Progenitor cell of endocrine pancreas (in vitro differentiated cells): ENCODE data around the gene ING2. TPM values are rescaled to one million over a fixed set of nuclear protein-coding genes. Genes with fewer than 3 reads are reported as not detected.

Experiments used
- DNase-seq: peaks from one replicate; pipeline ENCODE4 v3.0.0; 2021; ENCODE audit warnings: low spot score; ENCODE audit not compliant: unreplicated experiment
- H3K27ac Mint-ChIP-seq: 2 replicates; pipeline ENCODE4 v1.8.0; 2021; ENCODE audit warnings: mild to moderate bottlenecking, moderate library complexity, mixed read lengths
- H3K27me3 Mint-ChIP-seq: 2 replicates; pipeline ENCODE4 v1.8.0; 2021; ENCODE audit warnings: mixed read lengths
- H3K36me3 Mint-ChIP-seq: 2 replicates; pipeline ENCODE4 v1.8.0; 2022; ENCODE audit warnings: mixed read lengths; ENCODE audit not compliant: insufficient read depth
- H3K4me1 Mint-ChIP-seq: 2 replicates; pipeline ENCODE4 v1.8.0; 2021; ENCODE audit warnings: low read depth, mixed read lengths
- H3K4me3 Mint-ChIP-seq: 2 replicates; pipeline ENCODE4 v1.8.0; 2021; ENCODE audit warnings: low read depth, mild to moderate bottlenecking, moderate library complexity, mixed read lengths
- H3K9me3 Mint-ChIP-seq: 2 replicates; pipeline ENCODE4 v1.8.0; 2021; ENCODE audit warnings: low read depth, mixed read lengths
- total RNA-seq: library from RNA; stranded (reverse); gene quantifications from 2 replicates; pipeline ENCODE4 v1.2.1, GENCODE V29; 2021
- TF ChIP-seq, protein P1 (sequence below): fragments of 200-600 bp; sonication (generic); IDR thresholded peaks from one replicate; pipeline ENCODE4 v1.5.0; 2021; ENCODE audit warnings: antibody characterized with exemption, mild to moderate bottlenecking; ENCODE audit not compliant: unreplicated experiment

ING2 gene
- total RNA-seq, 1 donor from 2014 or later: 19.9 TPM

DNA sequence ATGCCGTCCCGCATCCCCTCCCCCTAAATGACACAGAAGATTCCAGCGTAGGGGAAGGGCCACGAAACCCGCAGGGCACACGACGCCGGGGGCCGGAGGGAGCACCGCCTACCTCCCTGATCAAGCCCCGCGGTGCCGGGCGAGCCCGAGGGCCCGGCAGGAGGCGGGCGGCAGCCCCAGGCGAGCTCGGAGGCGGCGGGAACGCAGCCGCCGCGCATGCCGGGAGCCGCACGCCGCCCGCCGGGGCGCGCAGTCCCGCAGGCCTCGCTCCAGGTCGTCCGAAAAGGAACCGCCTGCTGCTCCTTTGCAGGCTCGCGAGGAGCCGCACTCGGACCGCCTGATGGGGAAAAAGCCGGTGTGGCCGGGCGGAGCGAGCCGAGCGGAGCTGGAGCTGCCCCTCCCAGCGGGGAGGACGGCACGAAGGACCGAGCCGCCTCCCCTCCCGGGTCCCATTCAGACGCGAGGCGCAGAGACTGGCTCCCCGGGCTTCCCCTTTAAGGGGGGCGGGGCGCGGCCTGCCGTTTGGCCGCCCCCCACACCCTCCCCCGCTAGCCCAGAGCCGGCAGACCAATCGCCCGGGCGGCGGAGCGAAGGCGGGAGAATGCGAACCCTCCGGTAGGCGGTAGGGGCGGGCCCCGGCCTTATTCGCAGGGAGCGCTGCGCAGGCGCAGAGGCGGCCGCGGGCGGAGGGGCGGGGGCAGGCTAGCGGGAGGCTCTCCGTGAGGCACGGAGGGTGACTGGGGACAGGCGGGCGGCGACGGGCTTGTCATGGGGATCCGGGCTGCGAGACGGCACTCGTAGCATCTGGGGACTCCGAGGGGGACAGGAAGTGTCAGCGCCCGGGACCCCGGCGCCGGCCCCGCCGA, 561 bp upstream of the ING2 start:
- TF ChIP-seq, protein P1, sequence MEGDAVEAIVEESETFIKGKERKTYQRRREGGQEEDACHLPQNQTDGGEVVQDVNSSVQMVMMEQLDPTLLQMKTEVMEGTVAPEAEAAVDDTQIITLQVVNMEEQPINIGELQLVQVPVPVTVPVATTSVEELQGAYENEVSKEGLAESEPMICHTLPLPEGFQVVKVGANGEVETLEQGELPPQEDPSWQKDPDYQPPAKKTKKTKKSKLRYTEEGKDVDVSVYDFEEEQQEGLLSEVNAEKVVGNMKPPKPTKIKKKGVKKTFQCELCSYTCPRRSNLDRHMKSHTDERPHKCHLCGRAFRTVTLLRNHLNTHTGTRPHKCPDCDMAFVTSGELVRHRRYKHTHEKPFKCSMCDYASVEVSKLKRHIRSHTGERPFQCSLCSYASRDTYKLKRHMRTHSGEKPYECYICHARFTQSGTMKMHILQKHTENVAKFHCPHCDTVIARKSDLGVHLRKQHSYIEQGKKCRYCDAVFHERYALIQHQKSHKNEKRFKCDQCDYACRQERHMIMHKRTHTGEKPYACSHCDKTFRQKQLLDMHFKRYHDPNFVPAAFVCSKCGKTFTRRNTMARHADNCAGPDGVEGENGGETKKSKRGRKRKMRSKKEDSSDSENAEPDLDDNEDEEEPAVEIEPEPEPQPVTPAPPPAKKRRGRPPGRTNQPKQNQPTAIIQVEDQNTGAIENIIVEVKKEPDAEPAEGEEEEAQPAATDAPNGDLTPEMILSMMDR: peak; percentile 33
- peak; percentile 99 for DNase-seq
- H3K27me3 Mint-ChIP-seq: no peaks in the 10 kb centered on the region
- peak overlapping the region; percentile 95 for H3K27ac Mint-ChIP-seq
- peaks cover 27% of the 10 kb centered on the region for H3K4me1 Mint-ChIP-seq
- H3K9me3 Mint-ChIP-seq: no peaks in the 10 kb centered on the region
- peak overlapping the region; percentile 96 for H3K4me3 Mint-ChIP-seq
- H3K36me3 Mint-ChIP-seq: no peaks in the 10 kb centered on the region

DNA sequence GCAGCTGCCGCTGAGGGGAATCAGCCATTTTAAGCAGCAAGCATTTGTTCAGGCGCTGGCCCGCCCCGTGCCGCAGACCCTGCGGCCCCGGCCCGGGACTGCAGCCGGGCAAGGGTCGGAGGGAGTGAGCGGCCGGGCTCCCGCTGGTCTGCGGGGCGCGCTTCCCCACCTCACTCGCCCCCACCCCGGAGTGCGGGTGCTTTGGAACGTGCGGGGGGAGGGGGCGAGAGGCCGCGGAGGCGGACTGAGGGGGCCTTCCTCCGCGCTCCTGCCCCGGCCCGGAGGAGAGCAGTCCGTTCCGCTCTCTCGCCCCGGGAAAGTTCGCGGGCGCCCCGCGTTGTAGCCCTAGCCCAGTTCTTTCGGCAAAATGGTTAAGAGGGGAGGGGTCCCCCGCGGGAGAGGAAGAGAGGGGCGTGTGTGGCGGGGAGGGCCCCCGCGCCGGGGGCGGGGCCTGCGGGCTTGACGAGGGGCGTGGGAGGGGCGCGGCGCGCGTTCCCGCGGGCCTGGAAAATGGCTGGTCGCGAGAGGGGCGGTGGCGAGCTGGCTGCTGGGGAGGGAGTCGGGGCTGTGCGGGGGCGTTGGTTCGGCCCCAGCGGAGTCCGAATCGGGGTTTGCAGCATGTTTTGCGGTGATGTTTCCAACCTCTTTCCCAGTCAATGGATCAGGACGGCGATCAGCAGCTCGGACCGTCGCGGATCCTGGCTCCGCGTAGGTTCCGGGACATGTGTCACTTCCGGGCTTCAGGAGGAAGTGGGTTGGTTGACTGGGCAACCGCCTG, 942 bp downstream of the ING2 start:
- Mint-ChIP-seq H3K36me3 (peaks cover 7% of the 10 kb centered on the region), H3K27ac (peak overlapping the region; percentile 98), H3K9me3 (no peaks in the 10 kb centered on the region), H3K4me3 (peak overlapping the region; percentile 96), H3K27me3 (no peaks in the 10 kb centered on the region), H3K4me1 (peaks cover 27% of the 10 kb centered on the region)
- DNase-seq: peak; percentile 70
- TF ChIP-seq, protein P1: no peak

- Mint-ChIP-seq H3K27me3 (no peaks in the 10 kb centered on the region), H3K36me3 (peaks cover 7% of the 10 kb centered on the region), H3K27ac (peak overlapping the region; percentile 98), H3K9me3 (no peaks in the 10 kb centered on the region), H3K4me1 (peaks cover 27% of the 10 kb centered on the region), H3K4me3 (peak overlapping the region; percentile 96)
- TF ChIP-seq, protein P1: no peak
- DNase-seq: no peak
Observed at GRCh38 chr4:183506389-183506735, 1.5 kb downstream of the ING2 start.

DNA sequence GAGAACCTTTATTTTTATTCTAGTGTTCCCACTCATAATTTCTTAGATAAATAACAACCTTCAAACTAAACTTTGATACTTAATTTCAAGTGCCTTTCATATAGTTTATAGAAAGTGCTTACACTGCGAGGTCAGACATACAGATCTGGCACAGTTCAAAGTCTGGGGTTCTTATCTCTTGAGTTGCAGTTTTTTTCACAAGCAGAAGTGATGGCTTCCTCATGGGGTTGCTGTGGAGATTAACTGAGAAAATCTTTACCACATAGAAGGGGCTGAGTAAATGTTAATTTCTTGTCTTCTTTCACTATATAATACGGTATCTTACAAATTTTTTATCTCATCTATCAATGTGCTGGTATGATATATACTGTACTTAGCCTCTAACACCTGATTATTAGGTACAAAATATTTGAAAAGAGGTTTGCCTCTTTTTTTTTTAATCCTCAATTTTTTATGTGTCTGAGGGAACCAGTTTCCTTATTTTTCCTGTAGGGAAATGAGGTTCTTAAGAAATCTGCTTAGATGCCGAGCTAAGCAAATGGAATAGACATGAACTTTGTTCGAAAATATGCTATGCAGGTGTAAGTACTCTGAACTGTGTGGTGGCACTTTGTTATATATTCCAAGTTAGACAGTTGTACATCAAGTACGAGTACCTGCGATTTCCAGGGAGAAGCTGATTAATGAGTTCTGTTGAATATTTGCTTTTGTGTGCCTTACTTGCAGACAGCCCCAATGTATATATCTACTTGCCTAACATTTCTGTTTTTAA, 3.3 kb downstream of the ING2 start:
- Mint-ChIP-seq H3K4me3 (peak overlapping the region; percentile 42), H3K9me3 (no peaks in the 10 kb centered on the region), H3K4me1 (peaks cover 19% of the 10 kb centered on the region), H3K27ac (peak overlapping the region; percentile 58), H3K36me3 (peaks cover 7% of the 10 kb centered on the region), H3K27me3 (no peaks in the 10 kb centered on the region)
- no peak for DNase-seq
- TF ChIP-seq, protein P1: no peak
